CD4-positive, alpha-beta T cell treated with Interleukin-17A for 1 hour (primary cell): ENCODE results near the gene PSMD5.

Source experiments
- DNase-seq: peaks from one replicate; pipeline ENCODE4 v3.0.0-alpha.2; 2020

PSMD5 gene

DNA sequence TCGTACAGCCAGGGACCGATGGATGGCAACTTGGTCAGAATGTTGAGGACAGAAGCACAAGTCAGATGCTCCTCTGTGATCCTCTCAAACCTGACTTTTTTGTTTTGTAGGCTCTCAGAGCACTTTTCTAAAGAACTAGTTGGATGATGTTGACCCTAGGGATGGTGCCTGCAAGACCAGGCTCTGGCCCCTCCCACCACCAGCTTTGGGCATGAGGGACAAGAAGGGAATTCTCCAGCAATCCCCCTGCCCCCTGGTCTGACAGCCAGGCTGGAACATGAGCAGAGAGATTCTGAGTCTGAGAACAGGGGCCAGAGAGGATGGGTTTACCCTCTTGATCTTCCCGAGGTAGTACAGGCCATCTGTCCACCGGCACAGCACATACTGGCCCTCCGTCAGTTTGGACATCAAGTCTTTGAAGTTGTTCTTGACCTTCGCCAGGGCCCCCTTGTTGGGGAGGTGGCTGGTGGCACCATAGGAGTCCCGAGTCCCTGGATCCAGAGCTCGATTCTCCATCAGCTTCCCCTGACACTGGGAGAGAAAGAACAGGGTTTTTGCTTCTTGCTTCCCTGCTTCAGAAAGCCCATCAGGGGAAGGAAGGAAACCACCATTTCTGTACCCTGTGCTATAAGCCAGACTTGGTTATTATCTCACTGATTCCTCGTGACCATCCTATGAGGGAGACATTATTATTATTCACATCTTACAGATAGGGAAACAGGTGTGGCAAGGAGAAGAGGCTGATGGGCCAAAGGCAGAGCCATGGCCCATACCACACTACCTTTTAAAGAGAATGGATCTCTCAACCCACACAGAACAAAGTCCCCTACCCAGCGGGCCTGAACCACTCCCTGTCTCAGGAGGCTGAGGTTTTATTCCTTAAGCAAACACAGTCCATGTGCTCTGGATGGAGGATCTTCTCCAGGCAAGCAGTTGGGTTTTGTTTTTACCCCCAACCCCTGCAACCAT lies 31.8 kb upstream of the PSMD5 start:
- DNase-seq = peak; percentile 12

- DNase-seq = peak; percentile 25
Measured at GRCh38 chr9:120873512-120873911, 30.8 kb upstream of the PSMD5 start.

DNA sequence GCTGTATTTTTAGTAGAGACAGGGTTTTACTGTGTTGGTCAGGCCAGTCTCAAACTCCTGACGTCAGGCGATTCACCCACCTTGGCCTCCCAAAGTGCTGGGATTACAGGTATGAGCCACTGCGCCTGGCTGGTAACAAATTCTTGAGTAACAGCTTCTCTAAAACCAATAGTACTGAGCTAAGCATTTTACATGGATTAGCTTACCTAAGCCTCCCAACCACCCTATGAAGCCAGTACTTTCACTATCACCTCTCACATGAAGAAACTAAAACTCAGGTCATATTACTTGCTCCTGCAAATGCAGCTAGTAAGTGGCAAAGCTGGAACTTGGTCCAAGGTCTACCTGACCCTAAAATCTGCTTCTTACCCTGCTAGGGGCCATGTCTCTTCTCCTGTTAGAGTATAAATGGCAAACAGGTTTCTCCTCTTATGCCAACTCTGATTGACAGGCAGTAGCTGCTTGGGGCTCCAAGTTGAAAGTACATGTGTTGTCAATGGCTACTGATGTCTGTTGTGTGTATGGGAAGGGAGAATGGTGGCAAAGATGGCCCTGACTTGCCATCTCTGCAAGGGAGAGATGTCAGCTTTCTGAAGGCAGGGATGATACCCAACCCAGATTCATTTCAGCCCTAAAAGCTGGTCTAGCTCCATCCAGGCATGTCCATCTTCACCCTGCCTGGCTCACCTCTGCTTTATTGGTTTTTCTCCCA lies 30.2 kb upstream of the PSMD5 start:
- DNase-seq = peak; percentile 34

DNA sequence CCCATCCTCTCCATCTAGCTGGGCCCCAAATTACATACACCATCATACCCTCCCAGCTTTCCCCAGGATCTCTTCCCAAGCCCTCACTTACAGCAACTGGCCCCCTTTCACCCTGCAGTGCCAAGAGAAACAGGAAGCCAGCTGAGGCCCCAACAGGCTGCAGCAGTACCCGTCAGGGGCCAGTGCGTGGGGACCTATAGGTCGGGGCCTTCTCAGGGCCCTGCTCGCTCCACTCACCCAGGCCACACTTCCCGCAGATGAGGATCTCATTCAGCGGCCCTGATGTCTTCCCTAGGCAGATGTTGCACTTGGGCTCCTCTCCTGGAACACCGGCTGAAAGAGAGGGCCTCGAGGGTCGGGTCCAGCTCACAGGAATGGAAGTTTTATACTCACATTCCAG lies 27.5 kb upstream of the PSMD5 start:
- no peak for DNase-seq

DNA sequence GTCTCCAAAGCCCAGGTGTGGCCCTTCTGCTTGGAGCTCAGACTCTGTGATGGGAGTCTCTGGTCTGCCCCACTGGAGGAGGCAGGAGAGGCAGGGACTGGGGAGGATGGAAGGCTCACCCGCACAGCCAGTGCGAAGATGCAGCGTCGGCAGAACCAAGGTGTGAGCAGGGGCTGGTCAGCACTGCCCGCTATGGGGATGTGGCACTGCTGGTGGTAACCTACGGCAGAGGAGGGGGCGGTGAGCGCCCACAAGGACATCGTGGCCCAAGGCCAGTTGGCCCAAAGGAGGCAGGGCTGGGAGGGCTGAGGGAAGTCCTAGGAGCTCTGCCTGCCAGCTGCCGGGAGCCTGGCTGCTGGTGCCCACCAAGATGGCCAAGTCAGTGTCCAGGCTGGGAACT lies 27.0 kb upstream of the PSMD5 start:
- DNase-seq = no peak

- DNase-seq = no peak
Measured at GRCh38 chr9:120869360-120869687, 26.6 kb upstream of the PSMD5 start.

DNA sequence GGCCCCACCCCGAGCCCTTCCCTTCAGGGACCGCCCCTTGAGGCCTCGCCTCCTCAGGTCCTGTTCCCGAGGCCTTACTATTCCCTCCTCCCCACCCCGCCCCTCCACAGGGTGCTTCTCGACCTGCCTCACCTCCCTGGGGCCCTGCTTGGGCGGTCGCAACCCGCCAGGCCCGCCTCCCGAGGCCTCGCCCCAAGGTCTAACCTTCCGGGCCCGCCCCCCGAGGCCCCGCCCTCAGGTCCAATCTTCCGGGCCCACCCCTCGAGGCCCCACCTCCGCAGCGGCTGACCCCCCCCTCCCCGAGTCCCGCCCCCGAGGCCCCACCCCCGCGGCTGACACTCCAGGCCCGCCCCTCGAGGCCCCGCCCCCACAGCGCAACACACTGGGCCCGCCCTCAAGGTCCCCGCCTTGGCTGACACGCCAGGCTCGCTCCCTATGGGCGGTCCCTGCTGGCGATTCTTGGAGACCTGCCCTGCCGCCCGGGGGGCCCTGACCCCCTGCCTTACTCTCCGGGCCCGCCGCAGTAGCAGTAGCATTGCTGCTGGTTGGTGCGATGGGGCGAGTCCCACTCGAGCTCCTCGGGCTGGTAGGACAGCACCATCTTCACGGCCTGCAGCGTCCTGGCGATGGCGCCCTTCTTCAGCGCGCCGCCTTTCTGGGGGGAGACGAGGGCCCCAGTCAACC lies 26.1 kb upstream of the PSMD5 start:
- peak; percentile 97 for DNase-seq

GRCh38 chr9:120868339-120868675 lies 25.6 kb upstream of the PSMD5 start:
- no peak for DNase-seq

DNA sequence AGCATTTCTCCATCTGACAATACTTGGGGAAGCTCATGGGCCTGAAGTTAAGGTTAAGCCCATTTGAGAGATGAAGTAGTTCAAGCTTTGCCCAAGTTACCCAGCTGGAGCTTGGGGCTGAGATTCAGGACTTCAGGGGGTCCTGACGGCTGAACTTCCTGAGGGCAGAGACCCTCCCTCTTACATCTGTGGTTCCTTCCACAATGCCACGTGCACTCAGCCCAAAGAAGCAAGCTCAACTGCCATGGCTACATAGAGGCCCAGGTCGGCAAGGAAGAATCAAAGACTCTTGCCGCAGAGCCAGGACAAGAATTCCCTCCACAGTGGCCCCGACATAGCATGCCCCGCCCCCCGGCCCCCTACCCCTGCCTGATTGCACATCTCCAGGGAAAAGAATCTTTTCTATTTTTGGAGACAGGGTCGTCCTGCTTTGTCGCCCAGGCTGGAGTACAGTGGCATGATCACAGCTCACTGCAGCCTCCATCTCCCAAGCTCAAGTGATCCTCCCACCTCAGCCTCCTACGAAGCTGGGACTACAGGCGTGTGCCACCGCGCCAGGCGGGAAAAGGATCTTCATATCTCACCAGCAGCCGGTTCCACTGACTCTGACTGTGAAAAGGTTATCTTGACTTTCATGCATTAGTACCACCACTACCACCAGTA lies 25.1 kb upstream of the PSMD5 start:
- no peak for DNase-seq

DNA sequence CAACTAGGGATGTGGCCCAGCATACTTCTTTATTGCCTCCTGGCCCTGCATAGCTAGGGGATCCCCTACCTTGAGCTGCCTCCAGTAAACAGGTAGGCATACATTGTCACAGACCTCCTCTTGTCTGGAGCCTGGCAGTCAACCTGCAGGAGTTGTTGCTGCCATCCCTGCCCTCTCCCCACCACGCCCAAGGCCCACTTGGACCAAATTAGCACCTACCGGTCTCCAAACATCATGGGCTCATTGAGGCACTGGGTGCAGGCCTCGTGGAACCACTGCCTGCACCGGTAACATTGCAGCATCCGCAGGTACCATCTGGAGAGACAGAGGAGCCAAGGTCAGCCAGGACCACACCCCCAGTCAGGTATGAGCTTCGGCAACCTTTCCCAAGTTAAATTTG lies 23.9 kb upstream of the PSMD5 start:
- DNase-seq = no peak

GRCh38 chr9:120865809-120866208 lies 23.1 kb upstream of the PSMD5 start:
- DNase-seq = no peak

GRCh38 chr9:120865176-120865575 lies 22.5 kb upstream of the PSMD5 start:
- no peak for DNase-seq

- no peak for DNase-seq
Measured at GRCh38 chr9:120864719-120865118, 22.0 kb upstream of the PSMD5 start.

DNA sequence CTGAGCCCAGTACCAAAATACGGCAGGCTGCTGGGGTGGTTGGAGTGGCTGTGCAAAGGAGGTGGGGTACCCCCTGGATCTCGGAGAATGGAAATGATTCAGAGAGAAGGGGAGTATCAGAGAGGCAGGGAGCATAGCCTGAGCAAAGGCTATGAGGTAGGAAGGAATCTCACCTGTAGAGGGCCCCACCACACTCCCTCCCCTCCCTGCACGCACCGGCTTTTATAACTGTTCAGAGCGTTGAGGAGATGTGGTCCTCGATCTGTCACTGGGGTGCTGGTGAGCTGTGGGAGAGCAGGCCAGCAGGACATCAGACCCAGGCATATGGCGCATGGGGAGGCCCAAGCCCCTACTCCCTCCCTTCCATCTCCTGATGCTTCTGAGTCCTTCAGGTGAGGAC lies 21.1 kb upstream of the PSMD5 start:
- no peak for DNase-seq

GRCh38 chr9:120862452-120862851 lies 19.7 kb upstream of the PSMD5 start:
- no peak for DNase-seq

DNA sequence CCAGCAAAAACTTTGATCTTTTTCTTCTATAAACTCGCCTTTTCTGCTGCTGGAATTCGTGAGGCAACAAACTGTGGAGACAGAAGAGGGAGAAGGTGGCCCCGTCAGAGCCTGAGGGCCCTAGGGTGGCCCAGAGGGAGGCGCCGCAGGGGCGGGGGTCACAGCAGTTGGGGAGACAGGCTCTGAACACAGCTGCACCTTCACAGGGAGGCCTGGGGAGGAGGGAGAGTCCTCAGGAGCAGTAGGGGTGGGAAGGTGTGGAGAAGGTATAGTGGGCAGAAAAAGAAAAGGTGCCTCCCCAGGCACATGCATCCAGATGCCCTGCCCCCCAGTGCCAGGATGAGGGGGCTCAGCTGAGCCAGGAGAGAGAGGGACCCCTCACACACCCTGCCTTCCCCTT lies 19.2 kb upstream of the PSMD5 start:
- DNase-seq = no peak

GRCh38 chr9:120860083-120860482 lies 17.4 kb upstream of the PSMD5 start:
- DNase-seq = no peak

DNA sequence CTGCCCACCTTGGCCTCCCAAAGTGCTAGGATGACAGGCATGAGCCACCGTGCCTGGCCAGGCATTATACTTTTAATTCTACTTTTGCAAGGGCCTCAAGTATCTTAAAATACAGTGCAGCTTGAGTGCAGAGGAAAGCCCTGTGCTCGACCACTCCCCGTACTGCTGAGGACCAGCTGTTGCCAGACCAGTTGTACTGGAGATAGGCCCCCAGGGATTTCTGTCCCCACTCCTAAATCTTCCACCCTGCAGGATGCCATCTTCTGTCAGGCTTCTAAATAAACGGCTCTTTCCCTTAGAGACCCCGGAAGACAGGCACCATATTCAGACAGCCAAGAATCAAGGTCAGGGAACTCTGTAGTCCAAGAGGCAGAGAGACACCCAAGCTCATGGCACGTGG lies 16.6 kb upstream of the PSMD5 start:
- DNase-seq = no peak

GRCh38 chr9:120857902-120858301 lies 15.2 kb upstream of the PSMD5 start:
- DNase-seq = no peak

- DNase-seq = no peak
Measured at GRCh38 chr9:120857481-120857880, 14.8 kb upstream of the PSMD5 start.

DNA sequence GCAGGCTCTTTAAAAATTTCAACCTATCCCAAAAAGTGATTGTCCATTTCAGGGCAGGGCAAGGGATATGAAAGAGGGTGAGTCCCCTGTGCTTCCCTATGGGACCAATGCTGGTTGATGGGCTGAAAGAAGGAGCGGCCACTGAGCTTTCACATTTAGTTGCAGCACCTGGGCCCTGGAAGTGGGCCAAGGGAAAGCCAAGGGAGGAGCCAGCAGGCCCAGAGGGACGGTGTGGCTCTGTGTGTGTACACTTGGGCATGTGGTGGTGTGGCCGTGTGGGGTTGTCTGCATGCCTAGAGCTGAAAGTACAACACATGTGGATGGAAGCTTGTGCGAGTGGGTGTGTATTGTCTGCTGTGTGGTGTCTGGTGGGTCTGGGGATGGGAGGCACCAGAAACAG lies 14.0 kb upstream of the PSMD5 start:
- no peak for DNase-seq

DNA sequence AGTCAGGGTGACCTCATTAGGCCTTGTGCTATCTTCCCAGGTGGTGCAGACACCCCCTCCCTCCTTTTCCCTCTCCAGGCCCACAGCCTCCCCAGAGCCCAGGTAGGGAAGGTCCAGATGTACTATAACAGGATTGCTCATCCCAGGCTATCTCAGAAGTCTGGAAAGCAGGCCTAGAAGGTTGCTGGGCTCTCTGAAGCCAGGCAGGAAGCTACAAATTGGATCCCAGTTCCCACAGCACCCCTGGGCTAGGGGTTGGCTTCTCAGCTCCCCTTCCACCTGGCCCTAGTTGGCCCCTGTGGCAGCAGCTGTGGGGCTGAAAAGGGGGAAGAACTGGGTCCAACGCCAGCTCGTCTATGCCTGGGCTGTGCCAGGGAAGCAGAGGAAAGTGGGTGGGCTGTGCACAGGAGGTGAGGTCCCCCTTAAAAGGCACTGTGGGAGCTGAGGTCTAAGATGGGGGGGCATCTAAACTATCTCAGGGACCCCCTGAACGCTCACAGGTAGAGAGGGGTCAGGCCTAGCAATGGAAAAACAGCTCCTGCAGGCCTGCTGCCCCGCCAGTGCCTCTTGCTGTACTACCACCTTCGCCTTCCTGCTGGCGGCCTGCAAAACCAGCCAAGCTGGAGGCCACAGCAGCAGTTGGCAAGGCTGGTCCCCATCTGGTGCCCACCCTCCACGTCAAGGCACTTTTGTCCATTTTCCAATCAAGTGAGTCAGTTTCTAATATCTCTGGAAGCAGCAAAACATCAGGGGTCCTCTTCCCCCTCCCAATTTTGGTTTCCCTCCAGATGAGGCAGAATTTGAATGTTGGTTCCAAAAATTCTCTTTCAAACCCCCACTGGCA lies 13.3 kb upstream of the PSMD5 start:
- no peak for DNase-seq
